Liver (tissue), 9 donors: Measurements from ENCODE around the gene FRMD4B. TPM values are rescaled to one million over a fixed set of nuclear protein-coding genes. Genes with fewer than 3 reads are reported as not detected.

Experiments used
- DNase-seq: peaks from one replicate; pipeline ENCODE4 v3.0.0-alpha.2; 2017; ENCODE audit warnings: low spot score
- H3K27ac ChIP-seq, 2 donors: one replicate each; pipeline ENCODE4 v1.7.0; 2013; ENCODE audit warnings: inconsistent platforms in 2 of 2, low read length in 2 of 2, control low read depth in 1 of 2, low read depth in 1 of 2, mild to moderate bottlenecking in 1 of 2
- H3K27me3 ChIP-seq, 4 donors: one replicate each; pipeline versions ENCODE4 v1.6.1 to v1.7.0; 2013; ENCODE audit warnings: low read length in 3 of 4, inconsistent platforms in 1 of 4, mild to moderate bottlenecking in 1 of 4, moderate library complexity in 1 of 4; ENCODE audit not compliant: control insufficient read depth in 4 of 4, insufficient read depth in 4 of 4
- H3K36me3 ChIP-seq, 4 donors: one replicate each; pipeline versions ENCODE4 v1.6.1 to v1.7.0; 2013; ENCODE audit warnings: low read length in 3 of 4, mild to moderate bottlenecking in 3 of 4, low read depth in 1 of 4, moderate library complexity in 1 of 4; ENCODE audit not compliant: control insufficient read depth in 4 of 4, insufficient read depth in 3 of 4
- H3K4me1 ChIP-seq, 4 donors: one replicate each; pipeline versions ENCODE4 v1.6.1 to v1.7.0; 2013; ENCODE audit warnings: low read length in 3 of 4, mild to moderate bottlenecking in 3 of 4, moderate library complexity in 1 of 4; ENCODE audit not compliant: control insufficient read depth in 4 of 4, insufficient read depth in 4 of 4
- H3K4me3 ChIP-seq, 3 donors: one replicate each; pipeline versions ENCODE4 v1.6.1 to v1.7.0; 2013; ENCODE audit warnings: low read length in 3 of 3, control low read depth in 1 of 3, low read depth in 1 of 3, mild to moderate bottlenecking in 1 of 3
- H3K9ac ChIP-seq, 2 donors: one replicate each; pipeline ENCODE4 v1.7.0; 2013; ENCODE audit warnings: low read length in 2 of 2, mild to moderate bottlenecking in 2 of 2, moderate library complexity in 2 of 2, control low read depth in 1 of 2, low read depth in 1 of 2
- H3K9me3 ChIP-seq, 4 donors: one replicate each; pipeline versions ENCODE4 v1.6.1 to v1.7.0; 2013; ENCODE audit warnings: low read length in 3 of 4; ENCODE audit not compliant: control insufficient read depth in 4 of 4
- ATF3 ChIP-seq: IDR thresholded peaks from 2 replicates; pipeline ENCODE4 v1.6.1; 2016; ENCODE audit warnings: antibody characterized with exemption
- CTCF ChIP-seq: fragments of 150-350 bp; IDR thresholded peaks from 2 replicates; pipeline ENCODE4 v1.5.1; 2017; ENCODE audit warnings: improper control_type of control experiment, low read depth, low read length; ENCODE audit not compliant: missing input control
- FOXA2 ChIP-seq: IDR thresholded peaks from 2 replicates; pipeline ENCODE4 v1.6.1; 2016; ENCODE audit warnings: antibody characterized with exemption
- HNF4A ChIP-seq, 2 donors: conservative IDR thresholded peaks; 2 replicates each; pipeline ENCODE4 v1.6.1; 2016; ENCODE audit warnings: antibody characterized with exemption in 2 of 2, mild to moderate bottlenecking in 2 of 2
- HNF4G ChIP-seq: IDR thresholded peaks from 2 replicates; pipeline ENCODE4 v1.6.1; 2016; ENCODE audit warnings: antibody characterized with exemption
- JUND ChIP-seq, 2 donors: IDR thresholded peaks; 2 replicates each; pipeline ENCODE4 v1.6.1; 2016; ENCODE audit warnings: antibody characterized with exemption in 2 of 2
- REST ChIP-seq: IDR thresholded peaks from 2 replicates; pipeline ENCODE4 v1.6.1; 2016; ENCODE audit warnings: antibody characterized with exemption, mild to moderate bottlenecking
- RXRA ChIP-seq, 2 donors: IDR thresholded peaks; 2 replicates each; pipeline ENCODE4 v1.6.1; 2017 to 2018; ENCODE audit warnings: antibody characterized with exemption in 2 of 2, mild to moderate bottlenecking in 1 of 2
- YY1 ChIP-seq: IDR thresholded peaks from 2 replicates; pipeline ENCODE4 v1.6.1; 2016; ENCODE audit warnings: antibody characterized with exemption, mild to moderate bottlenecking
- ZBTB33 ChIP-seq: IDR thresholded peaks from 2 replicates; pipeline ENCODE4 v1.6.1; 2016; ENCODE audit warnings: antibody characterized with exemption
- WGBS: extraction: QIAGEN DNeasy Blood & Tissue Kit; methylation state at CpG from one replicate; pipeline ENCODE4 v1.1.7; 2013; 5-methylcytosine and 5-hydroxymethylcytosine counted together
- polyA plus RNA-seq, 2 donors: library from polyadenylated mRNA; stranded (reverse) in 1 of 2; unstranded in 1 of 2; fragments of 200-250 nt in 1 of 2; fragments of >200 nt in 1 of 2; fragmentation: Nextera tagmentation in 1 of 2; extraction: Ambion mirVana in 1 of 2; gene quantifications; one replicate each; pipeline versions ENCODE4 v1.2.1 to v1.2.3, GENCODE V29; 2013 to 2015
- total RNA-seq, 2 donors: library from RNA; depleted of rRNA; stranded (reverse); fragments of >200 nt; gene quantifications; one replicate each; pipeline ENCODE4 v1.2.3, GENCODE V29; 2014
- donor health status: healthy.
- donor health status: healthy.
- donor health status: healthy.
- donor health status: healthy.
- donor health status: healthy.

FRMD4B gene
- total and polyA plus RNA-seq, 4 donors: 7.3 to 22.6 (median 15.0) TPM

GRCh38 chr3:69417541-69418078, 31.7 kb upstream of the FRMD4B start:
- DNase-seq: no peak
- Histone ChIP-seq H3K4me3 (no peak overlapping the region), H3K27ac (no peak overlapping the region), H3K9ac (no peak overlapping the region), H3K27me3 (no peaks in the 10 kb centered on the region), H3K4me1 (no peaks in the 10 kb centered on the region), H3K9me3 (no peaks in the 10 kb centered on the region), H3K36me3 (no peaks in the 10 kb centered on the region)
- no peak for TF ChIP-seq ATF3
- TF ChIP-seq ZBTB33: no peak
- no peak for TF ChIP-seq REST
- no peak for TF ChIP-seq RXRA (IDR thresholded peaks at IDR 0.05)
- 91% methylated on average over 5 of the region's 5 CpGs for WGBS

GRCh38 chr3:69413551-69414207, 27.8 kb upstream of the FRMD4B start:
- Histone ChIP-seq H3K4me3 (no peak overlapping the region), H3K36me3 (no peaks in the 10 kb centered on the region), H3K4me1 (peaks cover 0 to 8% (median 6%) of the 10 kb centered on the region in 4 donors), H3K27ac (no peak overlapping the region), H3K9me3 (no peaks in the 10 kb centered on the region), H3K27me3 (no peaks in the 10 kb centered on the region), H3K9ac (no peak overlapping the region)
- WGBS: 68% methylated on average over 9 of the region's 9 CpGs
- DNase-seq: no peak
- TF ChIP-seq CTCF: no peak
- TF ChIP-seq JUND (IDR thresholded peaks at IDR 0.05): no peak
- TF ChIP-seq RXRA (IDR thresholded peaks at IDR 0.05): no peak
- TF ChIP-seq ZBTB33: no peak
- TF ChIP-seq FOXA2: no peak
- TF ChIP-seq YY1: no peak
- TF ChIP-seq HNF4A (conservative IDR thresholded peaks at IDR 0.05): no peak
- TF ChIP-seq HNF4G: no peak
